WTC11 (cell line): ENCODE data around the gene FBH1. TPM values are rescaled to one million over a fixed set of nuclear protein-coding genes. Genes with fewer than 3 reads are reported as not detected.

Source experiments
- total RNA-seq: library from RNA; stranded (reverse); gene quantifications from 3 replicates; pipeline ENCODE4 v1.2.3, GENCODE V29; 2021

Gene FBH1
- total RNA-seq, 1 experiment from 2014 or later = 66.8 TPM

Other genes starting within 250 kb of the FBH1 start
- 23.4 to 28.3 TPM (median 27.3 TPM) in 3 replicates for gene ASB13, start 223.6 kb upstream of the FBH1 start, total RNA-seq
- gene TASOR2, start 205.4 kb upstream of the FBH1 start, total RNA-seq = 54.5 to 67.3 TPM (median 62.0 TPM) in 3 replicates
- gene GDI2, start 76.8 kb upstream of the FBH1 start, total RNA-seq = 319 to 326 TPM (median 321 TPM) in 3 replicates
- 12.2 to 13.6 TPM (median 12.6 TPM) in 3 replicates for gene ANKRD16, start 350 bp upstream of the FBH1 start, total RNA-seq
- 1.9 to 2.2 TPM (median 2.0 TPM) in 3 replicates for gene IL15RA, start 87.3 kb downstream of the FBH1 start, total RNA-seq
- gene IL2RA, start 172.1 kb downstream of the FBH1 start, total RNA-seq = 0.31 to 0.41 TPM (median 0.32 TPM) in 3 replicates
- gene RBM17, start 198.8 kb downstream of the FBH1 start, total RNA-seq = 117 to 160 TPM (median 118 TPM) in 3 replicates